Fibroblast of villous mesenchyme (primary cell): ENCODE measurements around the gene DUOX1. TPM values are rescaled to one million over a fixed set of nuclear protein-coding genes. Genes with fewer than 3 reads are reported as not detected.

Source experiments
- DNase-seq: peaks from one replicate; pipeline ENCODE4 v3.0.0-alpha.2; 2010; ENCODE audit warnings: low read depth
- H3K4me3 ChIP-seq: 2 replicates; pipeline ENCODE4 v1.5.1; 2011; ENCODE audit warnings: low read depth, mild to moderate bottlenecking, low read length
- CTCF ChIP-seq: IDR thresholded peaks from 2 replicates; pipeline ENCODE4 v1.5.1; 2012; ENCODE audit warnings: low read depth, mild to moderate bottlenecking, low read length; ENCODE audit not compliant: insufficient read depth
- total RNA-seq: library from RNA; depleted of rRNA; stranded (reverse); fragments of >200 nt; gene quantifications from 2 replicates; pipeline ENCODE4 v1.2.3, GENCODE V29; 2012

DUOX1 gene
- total RNA-seq, 1 donor, result not detected

GRCh38 chr15:45187578-45187893 is 57.7 kb downstream of the DUOX1 start:
- DNase-seq, result no peak
- TF ChIP-seq CTCF, result no peak
- H3K4me3 ChIP-seq, result peak overlapping the region; percentile 60

GRCh38 chr15:45187894-45188830 is 58.4 kb downstream of the DUOX1 start, which contains the start of gene SHF:
TSS of gene SHF (minus strand) at chr15:45187966. CDS start at chr15:45187951, 15 bp downstream.
- DNase-seq, result peak; percentile 21
- H3K4me3 ChIP-seq, result peak within 1 kb of the TSS; percentile 60
- no peak for TF ChIP-seq CTCF

GRCh38 chr15:45197512-45197911 is 67.7 kb downstream of the DUOX1 start:
- TF ChIP-seq CTCF, result no peak
- no peak overlapping the region for H3K4me3 ChIP-seq
- no peak for DNase-seq

- H3K4me3 ChIP-seq, result peak overlapping the region; percentile 90
- peak; percentile 74 for TF ChIP-seq CTCF
- DNase-seq, result peak; percentile 98
Measured at GRCh38 chr15:45198337-45199135, 68.7 kb downstream of the DUOX1 start.

GRCh38 chr15:45199136-45199810 is 69.5 kb downstream of the DUOX1 start:
- DNase-seq, result no peak
- TF ChIP-seq CTCF, result no peak
- H3K4me3 ChIP-seq, result peak overlapping the region; percentile 90

GRCh38 chr15:45200001-45200798 is 70.4 kb downstream of the DUOX1 start:
- no peak for TF ChIP-seq CTCF
- H3K4me3 ChIP-seq, result peak overlapping the region; percentile 90
- peak; percentile 92 for DNase-seq
